ENCODE results near the gene EEF1G.

DNA sequence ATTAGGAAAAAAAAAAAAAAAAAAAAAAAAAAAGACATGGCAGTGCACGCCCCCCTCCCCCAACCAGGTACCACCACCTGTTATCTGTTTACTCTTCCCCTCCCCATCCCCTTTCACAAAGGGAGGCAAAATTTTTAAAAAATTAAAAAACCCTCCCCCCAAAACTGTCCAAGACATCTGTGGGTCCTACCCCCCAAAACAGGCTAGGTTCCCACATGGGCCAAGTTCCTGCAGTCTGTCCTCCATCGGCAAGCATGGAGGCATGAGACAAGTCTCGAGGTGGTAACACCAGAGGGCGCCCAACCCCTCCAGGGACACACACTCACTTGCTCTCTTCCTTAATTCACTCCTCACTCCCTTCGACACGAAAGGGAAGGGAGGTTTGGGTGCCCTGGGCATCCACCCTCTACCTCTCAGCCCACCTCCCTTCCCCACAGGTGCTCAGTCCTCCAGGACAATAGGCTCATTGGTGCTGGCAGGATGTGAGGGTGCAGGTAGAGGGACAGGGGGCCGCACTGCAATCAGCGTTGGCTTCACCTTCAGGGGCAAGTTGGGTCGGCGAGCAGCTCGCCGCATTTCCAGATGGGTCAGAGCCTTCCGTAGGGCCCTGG, 19.8 kb upstream of the EEF1G start:
- no peak for TF ChIP-seq GATA3 (IDR thresholded peaks at IDR 0.05; ENCODE audit: low read depth, low read length)
- no peak for TF ChIP-seq GATA2 (IDR thresholded peaks at IDR 0.05; ENCODE audit: low read depth, low read length)

Data from SH-SY5Y (cell line).